Stomach (tissue), 9 donors: ENCODE measurements around the gene DCC. TPM values are rescaled to one million over a fixed set of nuclear protein-coding genes. Genes with fewer than 3 reads are reported as not detected.
A peak's percentile ranks its signal among the peaks of the same experiment; 100 is the strongest.

Source experiments
- DNase-seq, 2 donors: peaks; one replicate each; pipeline versions ENCODE4 v3.0.0 to v3.0.0-alpha.2; 2013 to 2019
- H3K27ac ChIP-seq, 5 donors: fragments of 200-600 bp in 4 of 5; sonication (generic) in 4 of 5; one replicate each; pipeline ENCODE4 v1.5.1; 2013 to 2019; ENCODE audit warnings: mild to moderate bottlenecking in 1 of 5, moderate library complexity in 1 of 5
- H3K27me3 ChIP-seq, 3 donors: fragments of 200-600 bp; sonication (generic); one replicate each; pipeline ENCODE4 v1.5.1; 2017 to 2019; ENCODE audit warnings: mixed run types in 1 of 3
- H3K36me3 ChIP-seq, 4 donors: fragments of 200-600 bp; sonication (generic); 1 replicate in 3 of 4; 2 replicates in 1 of 4; pipeline ENCODE4 v1.5.1; 2016 to 2019
- H3K4me1 ChIP-seq, 4 donors: fragments of 200-600 bp; sonication (generic); one replicate each; pipeline ENCODE4 v1.5.1; 2016 to 2019
- H3K4me3 ChIP-seq, 4 donors: fragments of 200-600 bp; sonication (generic) in 3 of 4; one replicate each; pipeline ENCODE4 v1.5.1; 2016 to 2019; ENCODE audit warnings: mild to moderate bottlenecking in 1 of 4
- H3K9me3 ChIP-seq, 4 donors: fragments of 200-600 bp; sonication (generic); one replicate each; pipeline ENCODE4 v1.5.1; 2016 to 2019
- EP300 ChIP-seq: sonication (generic); formaldehyde crosslinking; IDR thresholded peaks from one replicate; pipeline ENCODE4 v1.6.1; 2017; ENCODE audit warnings: antibody characterized with exemption
- POLR2A ChIP-seq, 4 donors: fragments of 450-650 bp; IDR thresholded peaks; one replicate each; pipeline ENCODE4 v1.6.1; 2016; ENCODE audit warnings: antibody characterized with exemption in 4 of 4, control low read depth in 2 of 4, mild to moderate bottlenecking in 1 of 4, moderate library complexity in 1 of 4
- POLR2AphosphoS5 ChIP-seq, 3 donors: sonication (generic); formaldehyde crosslinking; IDR thresholded peaks; one replicate each; pipeline ENCODE4 v1.6.1; 2016; ENCODE audit warnings: antibody characterized with exemption in 3 of 3
- WGBS, 5 donors: extraction: QIAGEN DNeasy Blood & Tissue Kit in 3 of 5; methylation state at CpG; one replicate each; pipeline versions ENCODE4 v1.1.5 to v1.1.7; 2013 to 2018; 5-methylcytosine and 5-hydroxymethylcytosine counted together
- intact Hi-C: fragments of 100-400 bp; cut with DNase I; formaldehyde crosslinking; loops from one replicate; pipeline ENCODE4 v1.15.1; 2023; ENCODE audit warnings: low total_unique reads
- polyA plus RNA-seq, 3 donors: library from polyadenylated mRNA; stranded (reverse); fragments of 200-250 nt; gene quantifications; one replicate each; pipeline ENCODE4 v1.2.3, GENCODE V29; 2013
- total RNA-seq, 5 donors: library from RNA; depleted of rRNA; stranded (reverse); fragments of >200 nt; gene quantifications; one replicate each; pipeline versions ENCODE4 v1.1.0 to v1.2.3, GENCODE V29; 2014 to 2016
- TF ChIP-seq, protein P1 (sequence below), 7 experiments: fragments of 450-650 bp in 4 of 7; fragments of 200-600 bp in 3 of 7; sonication (generic) in 3 of 7; IDR thresholded peaks; one replicate each; pipeline ENCODE4 v1.5.1; 2016 to 2019; ENCODE audit warnings: antibody characterized with exemption in 7 of 7, control low read depth in 2 of 7, mild to moderate bottlenecking in 1 of 7
- donor health status: healthy with polysubstance abuse.
- donor health status: Bipolar disorder and iron deficiency.
- donor health status: healthy.

Gene DCC
- total and polyA plus RNA-seq, 8 donors: 0.58 to 1.7 TPM; not detected in 6

DNA sequence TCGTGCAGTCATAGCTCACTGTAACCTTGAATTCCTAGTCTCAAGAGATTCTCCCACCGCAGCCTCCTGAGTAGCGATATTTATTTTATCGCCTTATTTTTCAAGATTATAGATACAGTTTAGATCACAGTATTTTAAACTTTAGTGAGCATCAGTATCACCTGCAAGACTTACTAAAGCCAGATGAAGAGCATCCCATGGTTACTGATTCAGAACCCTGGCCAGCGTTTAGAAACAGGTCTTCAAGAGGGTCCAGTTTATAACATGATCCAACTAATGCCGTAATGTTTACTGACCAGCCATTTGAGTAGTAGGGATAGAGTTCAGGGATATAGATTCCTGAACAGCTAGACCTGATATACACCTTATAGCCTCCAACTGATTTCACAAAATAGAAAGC is 146.1 kb downstream of the DCC start:
- Histone ChIP-seq H3K27me3 (no peaks in the 10 kb centered on the region), H3K27ac (no peak overlapping the region), H3K4me3 (no peak overlapping the region), H3K36me3 (no peaks in the 10 kb centered on the region), H3K9me3 (no peaks in the 10 kb centered on the region), H3K4me1 (no peaks in the 10 kb centered on the region)
- TF ChIP-seq, protein P1, sequence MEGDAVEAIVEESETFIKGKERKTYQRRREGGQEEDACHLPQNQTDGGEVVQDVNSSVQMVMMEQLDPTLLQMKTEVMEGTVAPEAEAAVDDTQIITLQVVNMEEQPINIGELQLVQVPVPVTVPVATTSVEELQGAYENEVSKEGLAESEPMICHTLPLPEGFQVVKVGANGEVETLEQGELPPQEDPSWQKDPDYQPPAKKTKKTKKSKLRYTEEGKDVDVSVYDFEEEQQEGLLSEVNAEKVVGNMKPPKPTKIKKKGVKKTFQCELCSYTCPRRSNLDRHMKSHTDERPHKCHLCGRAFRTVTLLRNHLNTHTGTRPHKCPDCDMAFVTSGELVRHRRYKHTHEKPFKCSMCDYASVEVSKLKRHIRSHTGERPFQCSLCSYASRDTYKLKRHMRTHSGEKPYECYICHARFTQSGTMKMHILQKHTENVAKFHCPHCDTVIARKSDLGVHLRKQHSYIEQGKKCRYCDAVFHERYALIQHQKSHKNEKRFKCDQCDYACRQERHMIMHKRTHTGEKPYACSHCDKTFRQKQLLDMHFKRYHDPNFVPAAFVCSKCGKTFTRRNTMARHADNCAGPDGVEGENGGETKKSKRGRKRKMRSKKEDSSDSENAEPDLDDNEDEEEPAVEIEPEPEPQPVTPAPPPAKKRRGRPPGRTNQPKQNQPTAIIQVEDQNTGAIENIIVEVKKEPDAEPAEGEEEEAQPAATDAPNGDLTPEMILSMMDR (IDR thresholded peaks at IDR 0.05): no peak
- TF ChIP-seq EP300 (no peak), POLR2A (IDR thresholded peaks at IDR 0.05) (no peak), POLR2AphosphoS5 (IDR thresholded peaks at IDR 0.05) (no peak)
- intact Hi-C loops: no loop called here
- DNase-seq: no peak
- 89 to 94% (median 91%) methylated on average over 6 of the region's 6 CpGs for WGBS, 5 donors

DNA sequence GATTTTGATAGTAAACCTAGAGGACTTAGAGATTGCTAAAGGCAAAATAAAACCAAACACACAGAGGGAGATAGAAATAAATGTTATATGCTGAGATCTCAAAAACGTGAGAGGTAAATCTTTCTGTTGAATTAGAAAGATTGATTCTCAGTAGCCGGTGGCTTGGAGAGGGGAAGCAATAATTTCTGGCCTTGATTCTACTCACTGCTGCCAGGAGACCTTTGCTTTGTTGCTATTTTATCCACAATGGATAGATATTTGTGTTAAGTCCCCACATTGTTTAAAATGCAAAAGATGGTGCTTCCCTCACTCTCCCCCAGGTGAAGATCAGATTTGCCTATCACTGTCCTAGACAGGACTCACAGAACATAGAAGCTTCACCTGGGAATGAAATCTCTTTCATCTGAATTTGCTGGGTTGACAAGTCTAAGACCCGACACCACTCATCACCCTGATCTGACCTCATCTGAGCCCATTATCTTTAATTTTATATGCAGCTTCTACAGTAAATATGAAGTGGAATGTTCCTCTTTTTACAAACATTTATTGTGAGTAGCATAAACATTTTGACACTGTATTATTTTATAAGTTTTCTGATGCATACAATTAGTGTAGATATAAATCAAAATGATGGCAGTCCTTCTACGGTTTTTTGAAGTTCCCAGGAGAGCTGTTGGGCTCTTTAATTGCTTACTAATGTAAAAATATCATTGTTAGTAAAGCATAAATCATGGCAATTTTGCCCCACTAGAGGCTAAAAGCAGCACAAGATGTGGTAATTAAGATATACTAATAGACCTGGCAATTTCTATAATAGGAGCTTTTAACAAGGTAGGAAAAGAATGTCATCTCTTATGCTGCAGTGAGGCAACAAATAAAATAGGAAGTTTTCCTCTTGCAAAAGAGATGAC is 149.7 kb downstream of the DCC start:
- WGBS, 5 donors: 45 to 62% (median 58%) methylated on average over 4 of the region's 4 CpGs
- no peak for DNase-seq
- H3K27me3 ChIP-seq: no peaks in the 10 kb centered on the region
- no peak overlapping the region for H3K4me3 ChIP-seq
- intact Hi-C loops: no loop called here
- H3K4me1 ChIP-seq: no peaks in the 10 kb centered on the region
- H3K9me3 ChIP-seq: peaks cover 0 to 22% (median 7%) of the 10 kb centered on the region in 4 donors
- H3K27ac ChIP-seq: no peak overlapping the region
- no peaks in the 10 kb centered on the region for H3K36me3 ChIP-seq
- TF ChIP-seq POLR2A (IDR thresholded peaks at IDR 0.05) (no peak), EP300 (no peak), POLR2AphosphoS5 (IDR thresholded peaks at IDR 0.05) (no peak)
- TF ChIP-seq, protein P1 (IDR thresholded peaks at IDR 0.05): no peak

DNA sequence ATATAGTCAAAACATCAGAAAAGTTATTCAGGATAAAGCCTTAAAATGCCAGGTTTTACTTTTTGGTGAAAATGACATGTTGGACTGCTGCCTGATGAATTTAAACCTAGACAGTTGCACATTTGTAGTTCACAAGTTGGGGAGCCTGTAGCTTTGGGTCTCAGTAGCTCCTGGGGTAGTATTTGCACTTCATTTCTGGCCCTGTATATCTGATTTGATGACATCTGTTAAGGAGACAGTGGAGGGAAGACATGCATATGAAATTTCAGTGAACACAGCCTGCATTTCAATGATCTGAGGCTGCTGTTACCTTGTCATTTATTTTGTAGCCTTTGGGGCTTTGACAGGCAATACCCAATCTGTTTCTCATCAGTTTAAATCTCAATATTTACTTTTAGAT is 156.4 kb downstream of the DCC start:
- DNase-seq: no peak
- H3K27ac ChIP-seq: no peak overlapping the region
- no peaks in the 10 kb centered on the region for H3K36me3 ChIP-seq
- peaks cover 0 to 8% (median 0%) of the 10 kb centered on the region in 4 donors for H3K4me1 ChIP-seq
- TF ChIP-seq EP300 (no peak), POLR2A (IDR thresholded peaks at IDR 0.05) (no peak), POLR2AphosphoS5 (IDR thresholded peaks at IDR 0.05) (no peak)
- TF ChIP-seq, protein P1 (IDR thresholded peaks at IDR 0.05): no peak
- intact Hi-C loops: no loop called here
- no peak overlapping the region for H3K4me3 ChIP-seq
- H3K9me3 ChIP-seq: peaks cover 0 to 28% (median 11%) of the 10 kb centered on the region in 4 donors
- no peaks in the 10 kb centered on the region for H3K27me3 ChIP-seq

DNA sequence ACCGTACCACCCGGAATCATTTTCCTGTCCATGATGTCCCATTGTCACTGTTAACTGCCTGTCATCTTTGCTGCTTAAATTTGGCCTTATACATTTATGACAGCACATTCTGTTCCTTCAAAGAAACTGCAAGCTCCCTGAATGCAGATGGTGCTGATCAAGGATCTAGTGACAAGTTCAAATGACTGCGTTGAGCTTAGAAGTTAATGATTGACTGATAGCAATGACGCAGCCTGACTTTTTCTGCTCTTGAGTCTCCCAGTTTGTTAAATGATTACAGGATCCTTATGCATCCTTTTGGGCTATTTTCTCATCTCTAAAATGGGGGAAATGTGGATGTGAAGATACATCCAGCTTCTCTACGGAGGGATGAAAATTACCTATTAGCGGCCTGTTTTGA is 159.0 kb downstream of the DCC start:
- TF ChIP-seq, protein P1 (IDR thresholded peaks at IDR 0.05): no peak
- TF ChIP-seq POLR2AphosphoS5 (IDR thresholded peaks at IDR 0.05): no peak
- no peak for TF ChIP-seq POLR2A (IDR thresholded peaks at IDR 0.05)
- no peak for TF ChIP-seq EP300
- intact Hi-C loops: no loop called here
- Histone ChIP-seq H3K4me3 (no peak overlapping the region), H3K9me3 (peaks cover 0 to 12% (median 6%) of the 10 kb centered on the region in 4 donors), H3K4me1 (peaks cover 0 to 8% (median 0%) of the 10 kb centered on the region in 4 donors), H3K27ac (no peak overlapping the region), H3K36me3 (no peaks in the 10 kb centered on the region), H3K27me3 (no peaks in the 10 kb centered on the region)
- peak in 1 of 2 donors; percentile 36 for DNase-seq
- 53 to 70% (median 57%) methylated on average over 6 of the region's 6 CpGs for WGBS, 5 donors
